ENCODE results near the gene MN1. TPM values are rescaled to one million over a fixed set of nuclear protein-coding genes. Genes with fewer than 3 reads are reported as not detected.

The MN1 gene
- total RNA-seq, 2 experiments from 2014 or later = 0.27 to 0.28 TPM

- Histone ChIP-seq H3K27ac (ENCODE audit: low read depth in 1 of 2, low read length in 2 of 2) (no peak overlapping the region), H3K4me3 (ENCODE audit: low read length) (no peak overlapping the region), H3K9me3 (ENCODE audit: control insufficient read depth in 1 of 2, insufficient read depth in 1 of 2, low read length in 2 of 2) (no peaks in the 10 kb centered on the region), H3K36me3 (ENCODE audit: insufficient read depth, low read length) (peaks cover 38% of the 10 kb centered on the region), H3K4me1 (ENCODE audit: insufficient read depth, low read length) (no peaks in the 10 kb centered on the region), H3K27me3 (ENCODE audit: control insufficient read depth in 1 of 2, insufficient read depth in 2 of 2, low read length in 2 of 2) (no peaks in the 10 kb centered on the region)
- no peak for TF ChIP-seq CTCF (IDR thresholded peaks at IDR 0.05)
- ChIA-PET POLR2A (no interaction called here), CTCF (no interaction called here)
- H3K4me1 Mint-ChIP-seq (ENCODE audit: low read depth) = no peaks in the 10 kb centered on the region
- no peaks in the 10 kb centered on the region for H3K27me3 Mint-ChIP-seq
- peaks cover 66% of the 10 kb centered on the region for H3K36me3 Mint-ChIP-seq (ENCODE audit: low read depth)
- no peaks in the 10 kb centered on the region for H3K9me3 Mint-ChIP-seq
- intact Hi-C loops (cut with DNase I, micrococcal nuclease) = no loop called here
- no peak overlapping the region for H3K4me3 Mint-ChIP-seq
- no peak overlapping the region for H3K27ac Mint-ChIP-seq
- ATAC-seq (ENCODE audit: poor library complexity) (no peak), DNase-seq (no peak)
Measured at GRCh38 chr22:27846910-27847309, 45.4 kb upstream of the MN1 start.

- Mint-ChIP-seq H3K27ac (no peak overlapping the region), H3K27me3 (no peaks in the 10 kb centered on the region), H3K9me3 (no peaks in the 10 kb centered on the region), H3K4me3 (no peak overlapping the region), H3K4me1 (ENCODE audit: low read depth) (no peaks in the 10 kb centered on the region), H3K36me3 (ENCODE audit: low read depth) (peaks cover 65% of the 10 kb centered on the region)
- Histone ChIP-seq H3K36me3 (ENCODE audit: insufficient read depth, low read length) (peaks cover 33% of the 10 kb centered on the region), H3K4me3 (ENCODE audit: low read length) (no peak overlapping the region), H3K27ac (ENCODE audit: low read depth in 1 of 2, low read length in 2 of 2) (no peak overlapping the region), H3K4me1 (ENCODE audit: insufficient read depth, low read length) (no peaks in the 10 kb centered on the region), H3K27me3 (ENCODE audit: control insufficient read depth in 1 of 2, insufficient read depth in 2 of 2, low read length in 2 of 2) (no peaks in the 10 kb centered on the region), H3K9me3 (ENCODE audit: control insufficient read depth in 1 of 2, insufficient read depth in 1 of 2, low read length in 2 of 2) (no peaks in the 10 kb centered on the region)
- no peak for DNase-seq
- intact Hi-C loops (cut with DNase I, micrococcal nuclease) = no loop called here
- CTCF ChIA-PET = no interaction called here
- POLR2A ChIA-PET = no interaction called here
- ATAC-seq (ENCODE audit: poor library complexity) = no peak
- TF ChIP-seq CTCF (IDR thresholded peaks at IDR 0.05) = no peak
Measured at GRCh38 chr22:27846248-27846757, 44.7 kb upstream of the MN1 start.

- Histone ChIP-seq H3K36me3 (ENCODE audit: insufficient read depth, low read length) (peaks cover 27% of the 10 kb centered on the region), H3K9me3 (ENCODE audit: control insufficient read depth in 1 of 2, insufficient read depth in 1 of 2, low read length in 2 of 2) (no peaks in the 10 kb centered on the region), H3K4me1 (ENCODE audit: insufficient read depth, low read length) (no peaks in the 10 kb centered on the region), H3K4me3 (ENCODE audit: low read length) (no peak overlapping the region), H3K27ac (ENCODE audit: low read depth in 1 of 2, low read length in 2 of 2) (no peak overlapping the region), H3K27me3 (ENCODE audit: control insufficient read depth in 1 of 2, insufficient read depth in 2 of 2, low read length in 2 of 2) (no peaks in the 10 kb centered on the region)
- TF ChIP-seq CTCF (IDR thresholded peaks at IDR 0.05) = no peak
- Mint-ChIP-seq H3K9me3 (no peaks in the 10 kb centered on the region), H3K36me3 (ENCODE audit: low read depth) (peaks cover 58% of the 10 kb centered on the region), H3K27ac (no peak overlapping the region), H3K27me3 (no peaks in the 10 kb centered on the region), H3K4me3 (no peak overlapping the region), H3K4me1 (ENCODE audit: low read depth) (no peaks in the 10 kb centered on the region)
- POLR2A ChIA-PET = no interaction called here
- CTCF ChIA-PET = no interaction called here
- ATAC-seq (ENCODE audit: poor library complexity) (no peak), DNase-seq (no peak)
- intact Hi-C loops (cut with DNase I, micrococcal nuclease) = no loop called here
Measured at GRCh38 chr22:27845644-27846043, 44.1 kb upstream of the MN1 start.
